ENCODE results near the gene STAMBP.

Gene STAMBP

GRCh38 chr2:73837847-73838585 is 9.3 kb downstream of the STAMBP start:
- no peak overlapping the region for H3K27ac ChIP-seq (ENCODE audit: low read depth, low read length)
- peaks cover 15% of the 10 kb centered on the region for H3K4me1 ChIP-seq (ENCODE audit: control insufficient read depth, low read length)
- no peaks in the 10 kb centered on the region for H3K27me3 ChIP-seq (ENCODE audit: control insufficient read depth, low read length)
- H3K4me3 ChIP-seq (ENCODE audit: low read length) = no peak overlapping the region
- no peak overlapping the region for H3K4me2 ChIP-seq (ENCODE audit: low read length)
- no peak for TF ChIP-seq EZH2phosphoT487 (IDR thresholded peaks at IDR 0.05; ENCODE audit: borderline replicate concordance, low read length)
- TF ChIP-seq, protein P1, sequence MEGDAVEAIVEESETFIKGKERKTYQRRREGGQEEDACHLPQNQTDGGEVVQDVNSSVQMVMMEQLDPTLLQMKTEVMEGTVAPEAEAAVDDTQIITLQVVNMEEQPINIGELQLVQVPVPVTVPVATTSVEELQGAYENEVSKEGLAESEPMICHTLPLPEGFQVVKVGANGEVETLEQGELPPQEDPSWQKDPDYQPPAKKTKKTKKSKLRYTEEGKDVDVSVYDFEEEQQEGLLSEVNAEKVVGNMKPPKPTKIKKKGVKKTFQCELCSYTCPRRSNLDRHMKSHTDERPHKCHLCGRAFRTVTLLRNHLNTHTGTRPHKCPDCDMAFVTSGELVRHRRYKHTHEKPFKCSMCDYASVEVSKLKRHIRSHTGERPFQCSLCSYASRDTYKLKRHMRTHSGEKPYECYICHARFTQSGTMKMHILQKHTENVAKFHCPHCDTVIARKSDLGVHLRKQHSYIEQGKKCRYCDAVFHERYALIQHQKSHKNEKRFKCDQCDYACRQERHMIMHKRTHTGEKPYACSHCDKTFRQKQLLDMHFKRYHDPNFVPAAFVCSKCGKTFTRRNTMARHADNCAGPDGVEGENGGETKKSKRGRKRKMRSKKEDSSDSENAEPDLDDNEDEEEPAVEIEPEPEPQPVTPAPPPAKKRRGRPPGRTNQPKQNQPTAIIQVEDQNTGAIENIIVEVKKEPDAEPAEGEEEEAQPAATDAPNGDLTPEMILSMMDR (IDR thresholded peaks at IDR 0.05; ENCODE audit: low read depth, low read length, poor library complexity, severe bottlenecking) = no peak
- peaks cover 48% of the 10 kb centered on the region for H3K79me2 ChIP-seq (ENCODE audit: control insufficient read depth, low read length)
- no peaks in the 10 kb centered on the region; the same call in 1 of the 2 replicates for H3K9me3 ChIP-seq (ENCODE audit: control insufficient read depth, insufficient read depth, low read length)
- peaks cover 3% of the 10 kb centered on the region; the same call in 1 of the 2 replicates for H3F3A ChIP-seq (ENCODE audit: control insufficient read depth, insufficient read depth)
- H4K20me1 ChIP-seq (ENCODE audit: control insufficient read depth, insufficient read depth, low read depth, low read length) = no peaks in the 10 kb centered on the region
- H3K36me3 ChIP-seq (ENCODE audit: control insufficient read depth, low read length) = peaks cover 66% of the 10 kb centered on the region
- H3K9me2 ChIP-seq (replicated peaks; ENCODE audit: control insufficient read depth, low read length) = no peaks in the 10 kb centered on the region

- peaks cover 42% of the 10 kb centered on the region for H3K79me2 ChIP-seq (ENCODE audit: control insufficient read depth, low read length)
Measured at GRCh38 chr2:73838889-73839534, 10.3 kb downstream of the STAMBP start.

GRCh38 chr2:73839653-73840411 is 11.1 kb downstream of the STAMBP start:
- no peak overlapping the region for H3K4me2 ChIP-seq (ENCODE audit: low read length)
- peaks cover 39% of the 10 kb centered on the region for H3K79me2 ChIP-seq (ENCODE audit: control insufficient read depth, low read length)
- H3K4me1 ChIP-seq (ENCODE audit: control insufficient read depth, low read length) = peaks cover 8% of the 10 kb centered on the region
- no peaks in the 10 kb centered on the region for H4K20me1 ChIP-seq (ENCODE audit: control insufficient read depth, insufficient read depth, low read depth, low read length)
- H3K36me3 ChIP-seq (ENCODE audit: control insufficient read depth, low read length) = peaks cover 67% of the 10 kb centered on the region
- no peak overlapping the region for H3K27ac ChIP-seq (ENCODE audit: low read depth, low read length)
- no peak for TF ChIP-seq EZH2phosphoT487 (IDR thresholded peaks at IDR 0.05; ENCODE audit: borderline replicate concordance, low read length)
- TF ChIP-seq, protein P1 (IDR thresholded peaks at IDR 0.05; ENCODE audit: low read depth, low read length, poor library complexity, severe bottlenecking) = no peak
- H3K9me2 ChIP-seq (replicated peaks; ENCODE audit: control insufficient read depth, low read length) = no peaks in the 10 kb centered on the region
- H3K4me3 ChIP-seq (ENCODE audit: low read length) = no peak overlapping the region
- no peaks in the 10 kb centered on the region for H3K27me3 ChIP-seq (ENCODE audit: control insufficient read depth, low read length)
- H3F3A ChIP-seq (ENCODE audit: control insufficient read depth, insufficient read depth) = peaks cover 3% of the 10 kb centered on the region; the same call in 1 of the 2 replicates
- H3K9me3 ChIP-seq (ENCODE audit: control insufficient read depth, insufficient read depth, low read length) = no peaks in the 10 kb centered on the region

More at GRCh38 chr2:73838889-73839534, 10.3 kb downstream of the STAMBP start:
- no peaks in the 10 kb centered on the region for H3K27me3 ChIP-seq (ENCODE audit: control insufficient read depth, low read length)
- no peaks in the 10 kb centered on the region for H4K20me1 ChIP-seq (ENCODE audit: control insufficient read depth, insufficient read depth, low read depth, low read length)
- no peak overlapping the region for H3K4me3 ChIP-seq (ENCODE audit: low read length)
- TF ChIP-seq EZH2phosphoT487 (IDR thresholded peaks at IDR 0.05; ENCODE audit: borderline replicate concordance, low read length) = no peak
- TF ChIP-seq, protein P1 (IDR thresholded peaks at IDR 0.05; ENCODE audit: low read depth, low read length, poor library complexity, severe bottlenecking) = no peak
- no peaks in the 10 kb centered on the region for H3K9me3 ChIP-seq (ENCODE audit: control insufficient read depth, insufficient read depth, low read length)
- H3K27ac ChIP-seq (ENCODE audit: low read depth, low read length) = no peak overlapping the region
- no peak overlapping the region for H3K4me2 ChIP-seq (ENCODE audit: low read length)
- H3K36me3 ChIP-seq (ENCODE audit: control insufficient read depth, low read length) = peaks cover 64% of the 10 kb centered on the region
- H3F3A ChIP-seq (ENCODE audit: control insufficient read depth, insufficient read depth) = peaks cover 3% of the 10 kb centered on the region; the same call in 1 of the 2 replicates
- peaks cover 8% of the 10 kb centered on the region for H3K4me1 ChIP-seq (ENCODE audit: control insufficient read depth, low read length)
- no peaks in the 10 kb centered on the region for H3K9me2 ChIP-seq (replicated peaks; ENCODE audit: control insufficient read depth, low read length)

Data from DOHH2 (cell line).